PC-3 (cell line): Measurements from ENCODE around the gene SLC25A5.

Source experiments
- EZH2 ChIP-seq: fragments of 300-600 bp; sonication (generic); IDR thresholded peaks from one replicate; pipeline ENCODE4 v1.6.1; 2017; ENCODE audit warnings: antibody characterized with exemption, mild to moderate bottlenecking, low read length; ENCODE audit not compliant: unreplicated experiment
- EZH2phosphoT487 ChIP-seq: fragments of 300-600 bp; sonication (generic); IDR thresholded peaks from 2 replicates; pipeline ENCODE4 v1.6.1; 2018; ENCODE audit warnings: mild to moderate bottlenecking, antibody characterized with exemption, low read length, borderline replicate concordance
- TF ChIP-seq, protein P1 (sequence below): fragments of 300-600 bp; sonication (generic); conservative IDR thresholded peaks from 2 replicates; pipeline ENCODE4 v1.5.1; 2017; ENCODE audit warnings: antibody characterized with exemption, low read depth, mild to moderate bottlenecking, low read length

DNA sequence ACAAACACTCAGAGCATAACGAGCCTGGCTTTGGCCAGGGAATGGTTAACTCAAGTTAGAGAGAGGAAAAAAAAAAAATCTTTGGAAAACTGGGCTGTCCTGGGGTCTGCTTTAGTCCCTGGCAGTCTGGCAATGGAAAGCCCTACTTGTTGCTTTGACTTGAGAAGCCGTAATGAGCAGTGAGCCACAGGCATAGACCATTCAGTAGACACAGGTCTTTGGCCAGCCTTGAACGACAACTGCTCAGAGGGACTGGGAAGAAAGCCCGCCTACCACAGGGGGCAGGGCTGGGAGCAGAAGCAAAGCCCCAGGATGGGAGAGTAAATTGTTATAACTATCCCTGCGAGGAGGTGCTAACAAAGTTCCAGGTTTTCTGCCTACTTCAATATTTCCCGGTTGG lies 43.2 kb upstream of the SLC25A5 start:
- TF ChIP-seq EZH2phosphoT487 (no peak), EZH2 (no peak)
- TF ChIP-seq, protein P1, sequence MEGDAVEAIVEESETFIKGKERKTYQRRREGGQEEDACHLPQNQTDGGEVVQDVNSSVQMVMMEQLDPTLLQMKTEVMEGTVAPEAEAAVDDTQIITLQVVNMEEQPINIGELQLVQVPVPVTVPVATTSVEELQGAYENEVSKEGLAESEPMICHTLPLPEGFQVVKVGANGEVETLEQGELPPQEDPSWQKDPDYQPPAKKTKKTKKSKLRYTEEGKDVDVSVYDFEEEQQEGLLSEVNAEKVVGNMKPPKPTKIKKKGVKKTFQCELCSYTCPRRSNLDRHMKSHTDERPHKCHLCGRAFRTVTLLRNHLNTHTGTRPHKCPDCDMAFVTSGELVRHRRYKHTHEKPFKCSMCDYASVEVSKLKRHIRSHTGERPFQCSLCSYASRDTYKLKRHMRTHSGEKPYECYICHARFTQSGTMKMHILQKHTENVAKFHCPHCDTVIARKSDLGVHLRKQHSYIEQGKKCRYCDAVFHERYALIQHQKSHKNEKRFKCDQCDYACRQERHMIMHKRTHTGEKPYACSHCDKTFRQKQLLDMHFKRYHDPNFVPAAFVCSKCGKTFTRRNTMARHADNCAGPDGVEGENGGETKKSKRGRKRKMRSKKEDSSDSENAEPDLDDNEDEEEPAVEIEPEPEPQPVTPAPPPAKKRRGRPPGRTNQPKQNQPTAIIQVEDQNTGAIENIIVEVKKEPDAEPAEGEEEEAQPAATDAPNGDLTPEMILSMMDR, result no peak
